Measurements from ENCODE around the gene MDM2.

The MDM2 gene

GRCh38 chr12:68867606-68868005 lies 59.6 kb downstream of the MDM2 start:
- Histone ChIP-seq H3K27ac (ENCODE audit: low read depth, low read length) (no peak overlapping the region), H3K79me2 (ENCODE audit: control insufficient read depth, insufficient read depth, low read length, unreplicated experiment) (no peaks in the 10 kb centered on the region), H3K4me3 (ENCODE audit: low read depth, low read length) (no peak overlapping the region), H3K27me3 (ENCODE audit: insufficient read depth, low read length) (no peaks in the 10 kb centered on the region), H3K4me1 (ENCODE audit: control insufficient read depth, insufficient read depth, low read length, unreplicated experiment) (no peaks in the 10 kb centered on the region), H2AFZ (ENCODE audit: low read length, unreplicated experiment) (no peak overlapping the region), H3K36me3 (ENCODE audit: insufficient read depth, low read length) (no peaks in the 10 kb centered on the region)

GRCh38 chr12:68868043-68868790 lies 60.2 kb downstream of the MDM2 start:
- no peak overlapping the region for H2AFZ ChIP-seq (ENCODE audit: low read length, unreplicated experiment)
- H3K27me3 ChIP-seq (ENCODE audit: insufficient read depth, low read length) = no peaks in the 10 kb centered on the region
- H3K79me2 ChIP-seq (ENCODE audit: control insufficient read depth, insufficient read depth, low read length, unreplicated experiment) = no peaks in the 10 kb centered on the region
- no peak overlapping the region for H3K4me3 ChIP-seq (ENCODE audit: low read depth, low read length)
- H3K36me3 ChIP-seq (ENCODE audit: insufficient read depth, low read length) = no peaks in the 10 kb centered on the region
- no peaks in the 10 kb centered on the region for H3K4me1 ChIP-seq (ENCODE audit: control insufficient read depth, insufficient read depth, low read length, unreplicated experiment)
- no peak overlapping the region for H3K27ac ChIP-seq (ENCODE audit: low read depth, low read length)

GRCh38 chr12:68870011-68870410 lies 62.0 kb downstream of the MDM2 start:
- Histone ChIP-seq H3K79me2 (ENCODE audit: control insufficient read depth, insufficient read depth, low read length, unreplicated experiment) (no peaks in the 10 kb centered on the region), H2AFZ (ENCODE audit: low read length, unreplicated experiment) (no peak overlapping the region), H3K36me3 (ENCODE audit: insufficient read depth, low read length) (no peaks in the 10 kb centered on the region), H3K4me3 (ENCODE audit: low read depth, low read length) (no peak overlapping the region), H3K27me3 (ENCODE audit: insufficient read depth, low read length) (no peaks in the 10 kb centered on the region), H3K27ac (ENCODE audit: low read depth, low read length) (no peak overlapping the region), H3K4me1 (ENCODE audit: control insufficient read depth, insufficient read depth, low read length, unreplicated experiment) (no peaks in the 10 kb centered on the region)

- Histone ChIP-seq H3K27ac (ENCODE audit: low read depth, low read length) (no peak overlapping the region), H3K27me3 (ENCODE audit: insufficient read depth, low read length) (no peaks in the 10 kb centered on the region), H2AFZ (ENCODE audit: low read length, unreplicated experiment) (no peak overlapping the region), H3K79me2 (ENCODE audit: control insufficient read depth, insufficient read depth, low read length, unreplicated experiment) (no peaks in the 10 kb centered on the region), H3K36me3 (ENCODE audit: insufficient read depth, low read length) (no peaks in the 10 kb centered on the region), H3K4me1 (ENCODE audit: control insufficient read depth, insufficient read depth, low read length, unreplicated experiment) (no peaks in the 10 kb centered on the region), H3K4me3 (ENCODE audit: low read depth, low read length) (no peak overlapping the region)
Observed at GRCh38 chr12:68870443-68870842, 62.5 kb downstream of the MDM2 start.

GRCh38 chr12:68871396-68871795 lies 63.4 kb downstream of the MDM2 start:
- H3K79me2 ChIP-seq (ENCODE audit: control insufficient read depth, insufficient read depth, low read length, unreplicated experiment) = no peaks in the 10 kb centered on the region
- H3K4me3 ChIP-seq (ENCODE audit: low read depth, low read length) = no peak overlapping the region
- H2AFZ ChIP-seq (ENCODE audit: low read length, unreplicated experiment) = no peak overlapping the region
- H3K27ac ChIP-seq (ENCODE audit: low read depth, low read length) = no peak overlapping the region
- no peaks in the 10 kb centered on the region for H3K36me3 ChIP-seq (ENCODE audit: insufficient read depth, low read length)
- H3K27me3 ChIP-seq (ENCODE audit: insufficient read depth, low read length) = no peaks in the 10 kb centered on the region
- H3K4me1 ChIP-seq (ENCODE audit: control insufficient read depth, insufficient read depth, low read length, unreplicated experiment) = peaks cover 3% of the 10 kb centered on the region

- Histone ChIP-seq H3K79me2 (ENCODE audit: control insufficient read depth, insufficient read depth, low read length, unreplicated experiment) (no peaks in the 10 kb centered on the region), H2AFZ (ENCODE audit: low read length, unreplicated experiment) (no peak overlapping the region), H3K27ac (ENCODE audit: low read depth, low read length) (no peak overlapping the region), H3K27me3 (ENCODE audit: insufficient read depth, low read length) (no peaks in the 10 kb centered on the region), H3K4me3 (ENCODE audit: low read depth, low read length) (no peak overlapping the region), H3K4me1 (ENCODE audit: control insufficient read depth, insufficient read depth, low read length, unreplicated experiment) (peaks cover 5% of the 10 kb centered on the region), H3K36me3 (ENCODE audit: insufficient read depth, low read length) (no peaks in the 10 kb centered on the region)
Observed at GRCh38 chr12:68871921-68872320, 63.9 kb downstream of the MDM2 start.

GRCh38 chr12:68873316-68873715 lies 65.3 kb downstream of the MDM2 start:
- no peak overlapping the region for H3K27ac ChIP-seq (ENCODE audit: low read depth, low read length)
- no peaks in the 10 kb centered on the region for H3K27me3 ChIP-seq (ENCODE audit: insufficient read depth, low read length)
- H3K4me1 ChIP-seq (ENCODE audit: control insufficient read depth, insufficient read depth, low read length, unreplicated experiment) = peaks cover 5% of the 10 kb centered on the region
- H3K79me2 ChIP-seq (ENCODE audit: control insufficient read depth, insufficient read depth, low read length, unreplicated experiment) = no peaks in the 10 kb centered on the region
- H3K4me3 ChIP-seq (ENCODE audit: low read depth, low read length) = no peak overlapping the region
- no peak overlapping the region for H2AFZ ChIP-seq (ENCODE audit: low read length, unreplicated experiment)
- peaks cover 6% of the 10 kb centered on the region for H3K36me3 ChIP-seq (ENCODE audit: insufficient read depth, low read length)

- Histone ChIP-seq H3K27me3 (ENCODE audit: insufficient read depth, low read length) (no peaks in the 10 kb centered on the region), H2AFZ (ENCODE audit: low read length, unreplicated experiment) (peak overlapping the region; percentile 48), H3K4me1 (ENCODE audit: control insufficient read depth, insufficient read depth, low read length, unreplicated experiment) (peaks cover 5% of the 10 kb centered on the region), H3K36me3 (ENCODE audit: insufficient read depth, low read length) (peaks cover 19% of the 10 kb centered on the region), H3K79me2 (ENCODE audit: control insufficient read depth, insufficient read depth, low read length, unreplicated experiment) (no peaks in the 10 kb centered on the region), H3K4me3 (ENCODE audit: low read depth, low read length) (no peak overlapping the region), H3K27ac (ENCODE audit: low read depth, low read length) (no peak overlapping the region)
Observed at GRCh38 chr12:68876461-68876860, 68.5 kb downstream of the MDM2 start.

- Histone ChIP-seq H3K4me3 (ENCODE audit: low read depth, low read length) (no peak overlapping the region), H3K36me3 (ENCODE audit: insufficient read depth, low read length) (peaks cover 23% of the 10 kb centered on the region), H3K27me3 (ENCODE audit: insufficient read depth, low read length) (no peaks in the 10 kb centered on the region), H3K79me2 (ENCODE audit: control insufficient read depth, insufficient read depth, low read length, unreplicated experiment) (no peaks in the 10 kb centered on the region), H3K4me1 (ENCODE audit: control insufficient read depth, insufficient read depth, low read length, unreplicated experiment) (peaks cover 5% of the 10 kb centered on the region), H3K27ac (ENCODE audit: low read depth, low read length) (no peak overlapping the region), H2AFZ (ENCODE audit: low read length, unreplicated experiment) (no peak overlapping the region)
Observed at GRCh38 chr12:68877583-68877982, 69.6 kb downstream of the MDM2 start.

GRCh38 chr12:68878283-68878682 lies 70.3 kb downstream of the MDM2 start:
- H3K4me3 ChIP-seq (ENCODE audit: low read depth, low read length) = no peak overlapping the region

GRCh38 chr12:68878846-68879245 lies 70.9 kb downstream of the MDM2 start:
- Histone ChIP-seq H3K4me1 (ENCODE audit: control insufficient read depth, insufficient read depth, low read length, unreplicated experiment) (peaks cover 5% of the 10 kb centered on the region), H3K27ac (ENCODE audit: low read depth, low read length) (no peak overlapping the region), H3K27me3 (ENCODE audit: insufficient read depth, low read length) (no peaks in the 10 kb centered on the region), H2AFZ (ENCODE audit: low read length, unreplicated experiment) (no peak overlapping the region), H3K79me2 (ENCODE audit: control insufficient read depth, insufficient read depth, low read length, unreplicated experiment) (no peaks in the 10 kb centered on the region), H3K36me3 (ENCODE audit: insufficient read depth, low read length) (peaks cover 32% of the 10 kb centered on the region), H3K4me3 (ENCODE audit: low read depth, low read length) (no peak overlapping the region)

More at GRCh38 chr12:68878283-68878682, 70.3 kb downstream of the MDM2 start:
- H3K79me2 ChIP-seq (ENCODE audit: control insufficient read depth, insufficient read depth, low read length, unreplicated experiment) = no peaks in the 10 kb centered on the region
- H3K27me3 ChIP-seq (ENCODE audit: insufficient read depth, low read length) = no peaks in the 10 kb centered on the region
- peaks cover 5% of the 10 kb centered on the region for H3K4me1 ChIP-seq (ENCODE audit: control insufficient read depth, insufficient read depth, low read length, unreplicated experiment)
- peaks cover 30% of the 10 kb centered on the region for H3K36me3 ChIP-seq (ENCODE audit: insufficient read depth, low read length)
- no peak overlapping the region for H3K27ac ChIP-seq (ENCODE audit: low read depth, low read length)
- no peak overlapping the region for H2AFZ ChIP-seq (ENCODE audit: low read length, unreplicated experiment)

All from ACC112 (cell line).